Measurements from ENCODE around the gene PDE4B.

GRCh38 chr1:66168467-66168887 is 375.8 kb downstream of the PDE4B start:
- TF ChIP-seq CTCF (IDR thresholded peaks at IDR 0.05; ENCODE audit: low read depth, low read length) (no peak), EZH2phosphoT487 (IDR thresholded peaks at IDR 0.05; ENCODE audit: low read depth) (no peak)
